ENCODE measurements around the gene DDX25. TPM values are rescaled to one million over a fixed set of nuclear protein-coding genes. Genes with fewer than 3 reads are reported as not detected.
A peak's percentile ranks its signal among the peaks of the same experiment; 100 is the strongest.

The DDX25 gene
- total and polyA plus RNA-seq, 2 of the 13 experiments (the other 11 are each of a cell fraction or from before 2014, with no cell fraction given), result 0.17 to 0.29 TPM

DNA sequence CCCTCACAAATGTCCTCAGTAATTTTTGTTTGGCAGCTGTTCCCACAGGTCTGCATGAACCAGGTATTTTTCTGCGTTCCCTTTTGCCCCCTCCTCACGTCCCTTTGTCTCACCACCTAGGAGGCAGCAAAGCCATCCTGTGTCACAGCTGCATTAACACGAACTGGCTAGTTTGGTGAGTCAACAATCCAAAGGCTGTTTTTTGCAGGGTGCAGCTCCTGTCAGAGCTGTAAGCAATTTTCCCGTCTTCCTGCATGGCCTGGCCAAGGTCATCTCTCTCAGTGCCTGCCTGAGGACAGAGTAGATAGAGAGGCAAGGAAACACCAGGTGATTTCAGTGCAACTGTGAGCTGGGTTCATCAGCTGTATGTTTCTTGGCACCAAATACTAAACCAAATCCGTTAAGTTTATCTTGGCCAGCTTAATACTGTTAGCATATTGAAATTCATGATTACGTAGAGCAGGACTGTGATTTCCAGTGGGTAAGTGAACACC lies 21.0 kb downstream of the DDX25 start (continued):
- TF ChIP-seq ZKSCAN1 (IDR thresholded peaks at IDR 0.05; ENCODE audit: low read length) (no peak), GTF3A (CRISPR knock-in tag; conservative IDR thresholded peaks at IDR 0.05) (no peak), HDAC2 (CRISPR knock-in tag; IDR thresholded peaks at IDR 0.05) (peak; percentile 87), FOXO1 (CRISPR knock-in tag; IDR thresholded peaks at IDR 0.05) (peak; percentile 77), FOXK1 (CRISPR knock-in tag; IDR thresholded peaks at IDR 0.05; ENCODE audit: borderline replicate concordance, low read depth) (no peak), SOX13 (IDR thresholded peaks at IDR 0.05) (no peak), SOX13 (CRISPR knock-in tag; conservative IDR thresholded peaks at IDR 0.05 in 1 of 2, IDR thresholded peaks at IDR 0.05 in 1 of 2) (peak in 1 of 2 experiments; percentile 58; a peak in 2 of 4 replicates), FOSL2 (CRISPR knock-in tag; IDR thresholded peaks at IDR 0.05) (peak; percentile 85), ZNF564 (CRISPR knock-in tag; IDR thresholded peaks at IDR 0.05) (no peak), NR2F6 (IDR thresholded peaks at IDR 0.05) (no peak), NR2F6 (CRISPR knock-in tag; IDR thresholded peaks at IDR 0.05) (peak; percentile 55; the same call in 1 of the 2 replicates), FOXA3 (CRISPR knock-in tag; IDR thresholded peaks at IDR 0.05) (peak; percentile 74), BORCS8-MEF2B (CRISPR knock-in tag; IDR thresholded peaks at IDR 0.05) (peak; percentile 17; the same call in 1 of the 2 replicates), RBAK (CRISPR knock-in tag; IDR thresholded peaks at IDR 0.05) (no peak), ZNF644 (CRISPR knock-in tag; IDR thresholded peaks at IDR 0.05; ENCODE audit: low read depth) (0 out of 2 replicates have a peak, but pooled peaks have one; percentile 26), RFXANK (CRISPR knock-in tag; IDR thresholded peaks at IDR 0.05) (0 out of 2 replicates have a peak, but pooled peaks have one; percentile 71), NFYC (CRISPR knock-in tag; IDR thresholded peaks at IDR 0.05) (no peak), NCOA2 (CRISPR knock-in tag; IDR thresholded peaks at IDR 0.05) (peak; percentile 61)
- TF ChIP-seq, protein P1, sequence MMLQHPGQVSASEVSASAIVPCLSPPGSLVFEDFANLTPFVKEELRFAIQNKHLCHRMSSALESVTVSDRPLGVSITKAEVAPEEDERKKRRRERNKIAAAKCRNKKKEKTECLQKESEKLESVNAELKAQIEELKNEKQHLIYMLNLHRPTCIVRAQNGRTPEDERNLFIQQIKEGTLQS (CRISPR knock-in tag; IDR thresholded peaks at IDR 0.05), result no peak
- TF ChIP-seq, protein P2, sequence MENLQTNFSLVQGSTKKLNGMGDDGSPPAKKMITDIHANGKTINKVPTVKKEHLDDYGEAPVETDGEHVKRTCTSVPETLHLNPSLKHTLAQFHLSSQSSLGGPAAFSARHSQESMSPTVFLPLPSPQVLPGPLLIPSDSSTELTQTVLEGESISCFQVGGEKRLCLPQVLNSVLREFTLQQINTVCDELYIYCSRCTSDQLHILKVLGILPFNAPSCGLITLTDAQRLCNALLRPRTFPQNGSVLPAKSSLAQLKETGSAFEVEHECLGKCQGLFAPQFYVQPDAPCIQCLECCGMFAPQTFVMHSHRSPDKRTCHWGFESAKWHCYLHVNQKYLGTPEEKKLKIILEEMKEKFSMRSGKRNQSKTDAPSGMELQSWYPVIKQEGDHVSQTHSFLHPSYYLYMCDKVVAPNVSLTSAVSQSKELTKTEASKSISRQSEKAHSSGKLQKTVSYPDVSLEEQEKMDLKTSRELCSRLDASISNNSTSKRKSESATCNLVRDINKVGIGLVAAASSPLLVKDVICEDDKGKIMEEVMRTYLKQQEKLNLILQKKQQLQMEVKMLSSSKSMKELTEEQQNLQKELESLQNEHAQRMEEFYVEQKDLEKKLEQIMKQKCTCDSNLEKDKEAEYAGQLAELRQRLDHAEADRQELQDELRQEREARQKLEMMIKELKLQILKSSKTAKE (CRISPR knock-in tag; IDR thresholded peaks at IDR 0.05; ENCODE audit: borderline replicate concordance), result peak; percentile 71; the same call in 1 of the 2 replicates
- TF ChIP-seq, protein P3, sequence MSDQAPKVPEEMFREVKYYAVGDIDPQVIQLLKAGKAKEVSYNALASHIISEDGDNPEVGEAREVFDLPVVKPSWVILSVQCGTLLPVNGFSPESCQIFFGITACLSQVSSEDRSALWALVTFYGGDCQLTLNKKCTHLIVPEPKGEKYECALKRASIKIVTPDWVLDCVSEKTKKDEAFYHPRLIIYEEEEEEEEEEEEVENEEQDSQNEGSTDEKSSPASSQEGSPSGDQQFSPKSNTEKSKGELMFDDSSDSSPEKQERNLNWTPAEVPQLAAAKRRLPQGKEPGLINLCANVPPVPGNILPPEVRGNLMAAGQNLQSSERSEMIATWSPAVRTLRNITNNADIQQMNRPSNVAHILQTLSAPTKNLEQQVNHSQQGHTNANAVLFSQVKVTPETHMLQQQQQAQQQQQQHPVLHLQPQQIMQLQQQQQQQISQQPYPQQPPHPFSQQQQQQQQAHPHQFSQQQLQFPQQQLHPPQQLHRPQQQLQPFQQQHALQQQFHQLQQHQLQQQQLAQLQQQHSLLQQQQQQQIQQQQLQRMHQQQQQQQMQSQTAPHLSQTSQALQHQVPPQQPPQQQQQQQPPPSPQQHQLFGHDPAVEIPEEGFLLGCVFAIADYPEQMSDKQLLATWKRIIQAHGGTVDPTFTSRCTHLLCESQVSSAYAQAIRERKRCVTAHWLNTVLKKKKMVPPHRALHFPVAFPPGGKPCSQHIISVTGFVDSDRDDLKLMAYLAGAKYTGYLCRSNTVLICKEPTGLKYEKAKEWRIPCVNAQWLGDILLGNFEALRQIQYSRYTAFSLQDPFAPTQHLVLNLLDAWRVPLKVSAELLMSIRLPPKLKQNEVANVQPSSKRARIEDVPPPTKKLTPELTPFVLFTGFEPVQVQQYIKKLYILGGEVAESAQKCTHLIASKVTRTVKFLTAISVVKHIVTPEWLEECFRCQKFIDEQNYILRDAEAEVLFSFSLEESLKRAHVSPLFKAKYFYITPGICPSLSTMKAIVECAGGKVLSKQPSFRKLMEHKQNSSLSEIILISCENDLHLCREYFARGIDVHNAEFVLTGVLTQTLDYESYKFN (CRISPR knock-in tag; conservative IDR thresholded peaks at IDR 0.05), result peak; percentile 76
- TF ChIP-seq, protein P4, sequence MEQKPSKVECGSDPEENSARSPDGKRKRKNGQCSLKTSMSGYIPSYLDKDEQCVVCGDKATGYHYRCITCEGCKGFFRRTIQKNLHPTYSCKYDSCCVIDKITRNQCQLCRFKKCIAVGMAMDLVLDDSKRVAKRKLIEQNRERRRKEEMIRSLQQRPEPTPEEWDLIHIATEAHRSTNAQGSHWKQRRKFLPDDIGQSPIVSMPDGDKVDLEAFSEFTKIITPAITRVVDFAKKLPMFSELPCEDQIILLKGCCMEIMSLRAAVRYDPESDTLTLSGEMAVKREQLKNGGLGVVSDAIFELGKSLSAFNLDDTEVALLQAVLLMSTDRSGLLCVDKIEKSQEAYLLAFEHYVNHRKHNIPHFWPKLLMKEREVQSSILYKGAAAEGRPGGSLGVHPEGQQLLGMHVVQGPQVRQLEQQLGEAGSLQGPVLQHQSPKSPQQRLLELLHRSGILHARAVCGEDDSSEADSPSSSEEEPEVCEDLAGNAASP (CRISPR knock-in tag; IDR thresholded peaks at IDR 0.05; ENCODE audit: borderline replicate concordance), result peak; percentile 65; the same call in 1 of the 2 replicates
- TF ChIP-seq, protein P5, sequence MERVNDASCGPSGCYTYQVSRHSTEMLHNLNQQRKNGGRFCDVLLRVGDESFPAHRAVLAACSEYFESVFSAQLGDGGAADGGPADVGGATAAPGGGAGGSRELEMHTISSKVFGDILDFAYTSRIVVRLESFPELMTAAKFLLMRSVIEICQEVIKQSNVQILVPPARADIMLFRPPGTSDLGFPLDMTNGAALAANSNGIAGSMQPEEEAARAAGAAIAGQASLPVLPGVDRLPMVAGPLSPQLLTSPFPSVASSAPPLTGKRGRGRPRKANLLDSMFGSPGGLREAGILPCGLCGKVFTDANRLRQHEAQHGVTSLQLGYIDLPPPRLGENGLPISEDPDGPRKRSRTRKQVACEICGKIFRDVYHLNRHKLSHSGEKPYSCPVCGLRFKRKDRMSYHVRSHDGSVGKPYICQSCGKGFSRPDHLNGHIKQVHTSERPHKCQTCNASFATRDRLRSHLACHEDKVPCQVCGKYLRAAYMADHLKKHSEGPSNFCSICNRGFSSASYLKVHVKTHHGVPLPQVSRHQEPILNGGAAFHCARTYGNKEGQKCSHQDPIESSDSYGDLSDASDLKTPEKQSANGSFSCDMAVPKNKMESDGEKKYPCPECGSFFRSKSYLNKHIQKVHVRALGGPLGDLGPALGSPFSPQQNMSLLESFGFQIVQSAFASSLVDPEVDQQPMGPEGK (CRISPR knock-in tag; IDR thresholded peaks at IDR 0.05), result peak; percentile 52; the same call in 1 of the 2 replicates
